DND-41 (cell line): ENCODE results near the gene GNG8.

ENCODE experiments used
- CTCF ChIP-seq: IDR thresholded peaks from 2 replicates; pipeline ENCODE4 v1.5.1; 2012; ENCODE audit warnings: borderline replicate concordance, low read length, moderate library complexity, mild to moderate bottlenecking; ENCODE audit not compliant: poor library complexity, severe bottlenecking; ENCODE audit errors: extremely low read depth
- EZH2 ChIP-seq: IDR thresholded peaks from 3 replicates; pipeline ENCODE4 v1.6.1; 2012; ENCODE audit warnings: borderline replicate concordance, low read depth, mild to moderate bottlenecking, moderate library complexity, low read length, inconsistent platforms; ENCODE audit not compliant: severe bottlenecking

DNA sequence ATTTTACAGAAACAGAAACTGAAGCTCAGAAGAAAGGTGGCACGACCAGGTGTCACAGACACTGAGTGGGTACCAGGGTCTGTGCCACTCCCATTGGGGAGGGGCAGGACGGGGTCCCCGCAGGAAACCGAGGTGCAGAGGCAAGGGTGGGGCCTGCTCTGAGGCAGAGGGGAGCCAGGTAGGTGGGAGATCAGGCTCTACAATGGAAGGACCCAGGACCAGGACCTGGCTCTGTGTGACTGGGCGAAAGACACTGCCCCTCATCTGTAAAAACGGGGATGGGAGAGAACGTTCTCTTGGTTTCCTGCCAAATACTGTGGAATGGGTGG, 13.9 kb downstream of the GNG8 start:
- TF ChIP-seq EZH2, result no peak
- no peak for TF ChIP-seq CTCF
